Fibroblast of gingiva (primary cell): ENCODE measurements around the gene TTC23.
"Not testable (repeated sequence)": the region's sequence is repeated elsewhere in the genome, so short reads cannot be mapped to it uniquely, and the experiment has no call there.

Experiments
- DNase-seq: peaks from one replicate; pipeline ENCODE4 v3.0.0-alpha.2; 2011; ENCODE audit warnings: low read depth

Gene TTC23

DNA sequence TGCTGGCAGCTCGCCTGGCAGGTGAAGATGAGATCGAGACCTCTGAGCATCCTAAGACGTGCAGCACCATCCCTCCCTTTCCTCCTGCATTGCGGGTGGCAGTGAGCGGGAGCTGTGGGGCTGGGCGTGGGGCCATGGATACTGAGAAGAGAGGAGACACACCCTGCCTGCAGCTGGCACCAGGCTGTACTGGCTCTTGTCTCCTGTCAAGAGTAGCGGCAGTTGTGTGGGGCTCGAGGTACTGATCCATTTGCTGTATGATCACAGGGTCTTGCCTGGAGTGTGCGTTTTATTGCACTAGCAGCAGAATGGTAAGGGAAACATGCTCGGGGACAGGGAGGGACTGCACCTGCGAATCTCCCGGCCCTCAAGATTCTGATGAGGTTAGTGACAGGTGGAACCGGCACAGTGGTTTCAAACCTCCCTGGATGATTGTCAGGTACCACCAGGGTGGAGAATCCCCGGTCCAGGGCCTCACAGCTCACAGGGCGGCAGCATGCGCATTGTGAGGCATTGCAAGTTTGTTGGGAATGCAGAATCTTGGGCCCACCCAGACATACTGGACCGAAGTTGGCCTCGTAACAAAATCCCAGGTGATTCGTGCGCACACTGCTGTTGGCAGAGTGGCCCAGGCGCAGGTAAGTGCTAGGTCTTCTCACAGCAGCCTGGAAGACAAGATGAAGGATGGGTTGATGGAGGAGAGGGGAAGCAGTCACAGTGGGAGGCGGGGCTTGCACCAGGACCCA lies 130.4 kb downstream of the TTC23 start:
- DNase-seq = no peak

- no peak for DNase-seq
Observed at GRCh38 chr15:99118258-99118632, 131.1 kb downstream of the TTC23 start.

DNA sequence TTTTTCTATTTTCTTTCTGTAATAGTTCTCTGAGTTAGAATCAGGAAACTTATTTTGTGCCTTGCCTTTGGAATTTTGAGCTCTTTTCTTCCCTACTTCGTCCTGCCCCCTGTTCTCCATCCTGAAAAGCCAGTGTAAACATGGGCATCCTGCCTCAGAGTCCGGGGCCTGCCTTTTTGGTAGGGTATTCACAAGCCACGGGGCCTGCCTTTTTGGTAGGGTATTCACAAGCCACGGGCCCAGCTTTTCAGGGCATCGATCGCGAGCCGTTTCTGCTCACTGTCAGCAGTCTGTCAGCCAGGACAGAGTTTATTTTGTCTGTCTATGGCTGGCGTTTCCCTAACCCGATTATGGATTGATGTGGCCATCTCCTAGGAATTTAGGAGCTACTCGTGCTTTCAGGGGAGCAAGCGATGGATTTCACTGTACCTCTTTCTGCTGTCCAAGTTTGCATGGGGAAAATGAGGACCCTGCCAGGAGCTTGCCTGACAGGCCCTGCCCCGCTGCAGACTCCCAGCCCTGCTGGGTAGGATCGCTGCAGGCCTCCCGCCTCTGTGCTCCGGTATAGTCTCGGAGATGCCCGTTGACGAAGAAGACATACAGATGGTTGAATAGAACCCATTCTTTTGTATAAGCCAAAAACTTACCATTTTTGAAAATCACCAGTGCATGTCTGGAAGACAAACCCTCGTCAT lies 131.7 kb downstream of the TTC23 start:
- DNase-seq = no peak

- no peak for DNase-seq
Observed at GRCh38 chr15:99117111-99117510, 132.3 kb downstream of the TTC23 start.

DNA sequence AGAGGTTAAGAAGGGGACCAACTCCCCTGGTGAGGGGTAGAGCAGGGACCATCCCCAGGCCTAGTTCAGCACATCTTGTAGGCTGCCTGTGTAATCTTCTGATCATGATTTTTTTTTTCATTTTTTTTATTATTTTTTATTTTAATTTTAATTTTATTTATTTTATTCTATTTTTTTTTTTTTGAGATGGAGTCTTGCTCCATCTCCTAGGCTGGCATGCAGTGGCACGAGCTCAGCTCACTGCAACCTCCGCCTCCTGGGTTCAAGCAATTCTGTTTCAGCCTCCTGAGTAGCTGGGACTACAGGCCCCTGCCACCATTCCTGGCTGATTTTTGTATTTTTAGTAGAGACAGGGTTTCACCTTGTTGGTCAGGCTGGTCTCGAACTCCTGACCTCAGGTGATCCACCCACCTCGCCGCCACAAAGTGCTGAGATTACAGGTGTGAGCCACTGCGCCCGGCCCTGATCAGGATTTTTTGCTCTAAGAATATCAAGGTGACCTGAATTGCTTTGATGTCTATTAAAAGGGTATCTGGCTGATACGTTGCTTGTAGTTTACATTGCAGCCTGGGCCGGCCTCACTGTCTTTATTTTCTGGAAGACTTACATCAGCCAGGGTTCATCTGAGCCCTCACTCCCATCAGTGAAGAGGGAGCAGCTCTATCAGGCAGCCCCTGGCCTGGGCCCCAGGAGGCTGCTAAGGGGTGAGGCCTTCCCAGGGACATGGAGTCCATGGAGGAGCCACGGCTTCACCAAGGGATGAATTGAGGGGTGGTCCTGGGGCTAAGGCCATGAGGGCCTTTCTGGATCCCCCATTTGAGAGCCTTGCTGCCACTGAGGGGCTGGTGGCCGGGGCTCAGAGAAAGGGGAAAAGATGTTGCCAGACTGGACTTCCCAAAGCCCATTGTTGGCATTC lies 133.8 kb downstream of the TTC23 start:
- DNase-seq = no peak

DNA sequence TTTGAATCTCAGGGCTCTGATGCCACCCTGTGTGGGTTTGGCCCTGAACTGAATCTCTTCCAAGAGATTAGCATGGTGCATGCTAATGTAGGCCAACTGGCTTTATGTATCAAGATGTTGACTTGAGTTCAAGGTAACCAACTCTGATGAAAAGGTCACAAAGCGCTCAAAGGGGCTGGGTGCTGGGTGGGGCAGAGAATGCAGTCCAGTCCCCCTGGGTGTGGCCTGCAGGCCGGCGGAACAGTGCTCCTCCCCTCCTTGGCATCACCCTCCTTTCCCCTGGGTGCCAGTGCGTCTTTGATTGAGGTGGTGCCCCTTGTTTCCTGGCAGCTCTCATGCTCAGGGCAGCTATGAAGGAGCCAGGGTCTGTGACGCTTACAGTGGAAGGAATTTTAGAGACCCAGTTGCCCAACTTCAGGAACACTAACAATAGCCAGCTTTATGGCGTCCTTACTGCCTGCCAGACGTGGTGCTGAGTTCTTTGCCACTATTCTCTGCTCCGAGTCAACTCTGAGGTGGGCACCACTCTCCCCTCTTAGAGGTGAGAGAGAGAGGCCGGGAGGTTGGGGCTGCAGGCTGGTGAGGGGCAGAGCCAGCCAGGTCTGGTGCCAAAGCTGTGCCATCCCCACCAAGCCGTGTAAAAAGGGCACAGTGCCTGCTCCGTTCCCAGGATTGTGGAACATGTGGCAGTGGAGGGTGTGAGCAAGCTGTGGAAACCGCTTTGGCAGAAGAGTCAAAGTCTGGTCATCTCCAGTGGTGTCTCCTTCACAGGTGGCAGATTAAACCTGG lies 134.7 kb downstream of the TTC23 start:
- no peak for DNase-seq

DNA sequence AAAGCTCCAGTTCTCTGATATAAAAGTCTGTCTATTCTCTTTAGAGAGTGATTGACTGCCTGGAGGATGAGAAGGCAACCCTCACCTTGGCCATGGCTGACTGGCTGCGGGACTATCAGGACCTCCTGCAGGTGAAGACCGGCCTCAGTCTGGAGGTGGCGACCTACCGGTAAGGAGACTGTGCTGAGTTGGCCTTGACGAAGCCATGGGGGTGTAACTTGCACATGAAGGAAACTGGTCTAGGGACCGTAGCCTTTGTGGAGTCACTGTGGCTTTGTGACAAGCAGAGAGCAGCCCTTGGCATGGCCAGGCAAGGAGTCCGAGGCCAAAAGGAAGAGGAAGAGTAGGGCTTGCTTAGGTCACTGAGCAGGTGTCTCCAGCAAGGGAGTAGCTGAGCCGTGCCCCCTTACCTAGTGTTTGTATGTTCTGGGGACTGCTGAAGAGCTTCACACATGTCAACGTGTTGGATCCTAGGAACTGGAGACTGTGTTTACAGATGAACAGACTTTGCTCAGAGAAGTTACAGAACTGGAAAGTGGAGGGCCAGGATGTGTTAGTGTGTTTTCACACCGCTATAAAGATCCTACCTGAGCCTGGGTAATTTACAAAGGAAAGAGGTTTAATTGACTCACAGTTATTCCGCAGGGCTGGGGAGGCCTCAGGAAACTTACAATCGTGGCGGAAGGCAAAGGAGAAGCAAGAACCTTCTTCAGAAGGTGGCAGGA lies 135.7 kb downstream of the TTC23 start:
- DNase-seq = no peak

- DNase-seq = not testable (repeated sequence)
Observed at GRCh38 chr15:99111641-99112040, 137.7 kb downstream of the TTC23 start.

- no peak for DNase-seq
Observed at GRCh38 chr15:99110581-99111320, 138.6 kb downstream of the TTC23 start.

GRCh38 chr15:99110093-99110492 lies 139.3 kb downstream of the TTC23 start:
- DNase-seq = no peak

DNA sequence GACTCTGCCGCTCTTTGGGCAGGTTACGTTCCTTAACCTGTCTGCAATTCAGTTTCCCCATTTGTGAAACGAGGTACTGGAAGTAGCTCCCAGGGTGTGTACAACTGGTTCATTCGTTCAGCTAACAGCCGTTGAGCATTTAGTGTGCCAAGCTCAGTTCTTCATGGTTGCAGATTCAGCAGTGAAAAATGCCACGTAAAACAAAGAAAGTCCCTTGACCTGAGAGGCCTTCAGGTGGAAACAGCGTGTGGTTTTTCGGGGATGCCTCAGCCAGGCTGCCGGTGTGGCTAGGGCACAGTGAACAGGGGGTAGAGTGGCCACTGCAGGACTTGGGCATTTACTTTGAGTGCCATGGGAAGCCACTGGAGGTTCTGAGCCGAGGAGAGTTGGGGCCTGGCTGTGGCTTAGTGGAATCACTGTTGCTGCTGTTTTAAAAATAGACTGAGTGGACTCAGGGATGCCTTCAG lies 139.8 kb downstream of the TTC23 start:
- DNase-seq = no peak

DNA sequence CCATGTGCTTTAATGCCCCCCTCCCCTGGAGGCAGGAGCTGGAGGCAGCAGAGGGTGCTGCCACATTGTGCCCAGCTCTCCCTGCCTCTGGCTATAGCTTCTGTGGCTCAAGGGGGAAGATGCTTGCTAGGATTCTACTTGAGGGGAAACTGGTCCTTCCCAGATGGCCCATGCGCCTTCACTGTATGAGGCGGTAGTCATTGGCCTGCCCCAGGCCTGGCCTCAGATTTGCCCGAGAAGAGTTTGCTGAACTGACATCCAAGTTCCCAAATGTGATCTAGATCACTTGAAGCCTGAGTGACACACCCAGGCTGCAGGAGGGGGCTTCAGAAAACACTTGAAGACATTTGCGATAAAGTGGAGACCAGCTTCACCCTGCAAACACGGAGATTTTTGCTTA lies 140.4 kb downstream of the TTC23 start:
- no peak for DNase-seq

- DNase-seq = no peak
Observed at GRCh38 chr15:99106417-99107220, 142.8 kb downstream of the TTC23 start.

GRCh38 chr15:99105514-99106341 lies 143.7 kb downstream of the TTC23 start:
- DNase-seq = peak; percentile 65

DNA sequence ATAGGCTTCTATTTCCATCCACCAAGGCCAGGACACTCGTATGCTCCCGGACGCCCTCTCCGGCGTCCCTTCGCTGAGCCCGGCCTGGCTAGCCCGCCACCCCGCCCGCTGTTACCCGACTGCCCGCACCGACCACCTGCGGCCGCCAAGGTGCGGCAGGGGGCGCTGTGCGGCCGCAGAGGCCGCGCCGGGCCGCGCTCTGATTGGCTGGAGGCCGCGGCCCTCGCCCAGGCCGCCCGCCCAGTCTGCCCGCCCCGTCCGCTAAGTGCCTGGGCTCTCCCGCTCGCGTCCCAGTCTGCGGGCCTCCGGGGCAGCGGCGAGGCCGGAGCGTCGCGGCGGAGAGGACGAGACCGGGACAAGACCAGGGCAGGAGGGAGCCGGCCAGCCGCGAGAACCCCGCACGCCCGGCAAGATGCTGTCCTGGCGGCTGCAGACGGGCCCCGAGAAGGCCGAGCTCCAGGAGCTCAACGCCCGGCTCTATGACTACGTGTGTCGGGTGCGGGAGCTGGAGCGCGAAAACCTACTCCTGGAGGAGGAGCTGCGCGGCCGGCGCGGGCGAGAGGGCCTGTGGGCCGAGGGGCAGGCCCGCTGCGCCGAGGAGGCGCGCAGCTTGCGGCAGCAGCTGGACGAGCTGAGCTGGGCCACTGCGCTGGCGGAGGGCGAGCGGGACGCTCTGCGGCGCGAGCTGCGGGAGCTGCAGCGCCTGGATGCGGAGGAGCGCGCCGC lies 144.4 kb downstream of the TTC23 start, which contains the start of gene SYNM:
TSS of gene SYNM (plus strand) at position 293 of the 726 bp plus-strand sequence. CDS start at position 413, 120 bp downstream.
- peak; percentile 75 for DNase-seq

GRCh38 chr15:99103279-99103678 lies 146.1 kb downstream of the TTC23 start:
- DNase-seq = no peak

DNA sequence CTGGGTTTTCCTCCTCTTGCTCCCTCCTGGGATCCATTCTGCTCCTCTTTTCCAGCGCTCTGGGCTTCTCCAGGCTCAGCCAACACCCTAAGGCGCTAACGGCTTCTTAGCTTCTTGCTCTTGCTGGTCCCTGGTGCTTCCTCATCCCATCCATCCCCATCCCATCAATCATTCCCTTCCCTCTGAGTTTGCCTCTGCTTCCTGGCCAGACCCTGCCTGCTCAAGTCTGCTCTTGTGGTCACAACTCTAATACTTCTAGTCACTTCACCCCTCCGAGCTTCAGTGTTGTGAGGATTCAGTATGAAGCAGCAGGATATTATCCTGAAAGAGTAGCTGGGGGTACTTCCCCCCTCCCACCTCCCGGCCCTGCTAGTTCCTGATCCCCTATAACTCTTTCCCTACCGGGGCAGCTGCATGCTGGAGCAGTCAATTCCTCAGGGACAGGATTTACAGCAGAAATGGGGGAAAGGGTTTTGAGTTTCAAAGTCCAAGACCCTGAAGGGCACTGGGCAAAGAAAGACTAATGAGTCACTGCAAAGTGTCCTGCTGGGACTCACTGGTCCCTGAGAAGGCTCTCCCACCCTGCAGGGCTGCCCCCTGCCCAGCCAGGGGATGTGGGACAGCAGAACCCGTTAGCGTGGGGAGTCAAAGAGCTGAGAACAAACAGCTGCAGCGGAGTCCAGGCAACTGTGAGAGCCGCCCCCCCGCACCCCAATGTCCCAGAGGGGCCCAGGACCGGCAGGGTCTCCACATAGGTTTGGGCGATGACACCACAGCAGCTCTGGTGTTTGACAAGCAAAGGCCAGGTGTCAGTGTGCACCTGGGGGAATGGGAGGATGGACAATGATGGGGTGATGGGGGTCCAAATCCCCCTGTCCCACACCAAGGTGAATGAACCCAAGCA lies 146.8 kb downstream of the TTC23 start:
- no peak for DNase-seq
